ENCODE measurements around the gene MAGI3. TPM values are rescaled to one million over a fixed set of nuclear protein-coding genes. Genes with fewer than 3 reads are reported as not detected.

MAGI3 gene
- total and polyA plus RNA-seq, 7 donors: 0.76 to 7.1 (median 2.9) TPM

DNA sequence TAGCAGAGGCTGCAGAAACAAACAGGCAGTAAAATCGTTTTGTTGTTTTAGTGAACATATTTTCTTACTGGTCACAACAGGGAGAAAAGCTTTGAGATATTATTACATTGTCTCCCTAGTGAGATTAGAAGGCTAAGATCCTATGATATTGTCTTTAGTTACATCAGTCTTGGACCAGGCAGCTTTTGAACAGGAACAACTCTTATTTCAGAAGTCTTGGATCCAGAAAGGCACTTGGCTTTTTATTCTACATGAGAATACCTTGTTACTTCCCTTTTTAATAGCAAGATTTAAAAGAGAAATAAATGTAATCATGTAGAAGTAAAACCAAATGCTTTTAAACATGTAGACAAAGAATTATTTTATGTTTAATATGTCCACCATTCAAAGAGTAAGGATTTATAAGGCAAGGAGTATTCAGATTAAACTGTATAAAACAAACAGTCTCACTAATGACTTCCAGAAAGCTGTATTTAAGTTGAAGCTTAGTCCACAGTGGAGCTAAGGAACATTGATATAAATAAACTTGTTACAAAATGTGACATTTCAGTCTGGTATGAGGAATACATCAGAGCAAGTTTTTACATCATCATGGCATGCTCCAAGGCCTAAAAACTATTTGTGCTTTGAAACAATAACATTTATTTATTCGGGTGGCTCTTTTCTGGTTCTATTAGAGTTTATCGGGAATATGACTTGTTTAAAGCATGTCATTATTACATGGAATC lies 296.7 kb downstream of the MAGI3 start:
- DNase-seq: no peak
- H3K27ac ChIP-seq: no peak overlapping the region

GRCh38 chr1:113691184-113691583 lies 300.9 kb downstream of the MAGI3 start:
- WGBS, 3 donors: 90 to 98% (median 91%) methylated on average over 2 of the region's 2 CpGs
- DNase-seq (no peak), ATAC-seq (no peak)
- H3K4me3 ChIP-seq: no peak overlapping the region
- no peaks in the 10 kb centered on the region for H3K27me3 ChIP-seq (ENCODE audit: insufficient read depth in 3 of 3, low read length in 2 of 3)
- TF ChIP-seq CTCF (IDR thresholded peaks at IDR 0.05): no peak
- peaks cover 5 to 31% of the 10 kb centered on the region in 2 donors for H3K36me3 ChIP-seq (ENCODE audit: insufficient read depth in 1 of 2, low read depth in 1 of 2)
- H3K9me3 ChIP-seq: peaks cover 15% of the 10 kb centered on the region
- intact Hi-C loops (cut with DNase I): no loop called here
- no peaks in the 10 kb centered on the region for H3K4me1 ChIP-seq
- no peak overlapping the region for H3K27ac ChIP-seq

More for the DNA sequence above, 296.7 kb downstream of the MAGI3 start:
- TF ChIP-seq CTCF (IDR thresholded peaks at IDR 0.05): no peak
- H3K4me1 ChIP-seq: no peaks in the 10 kb centered on the region
- intact Hi-C loops (cut with DNase I): no loop called here
- 84 to 94% (median 88%) methylated on average over 3 of the region's 3 CpGs for WGBS, 3 donors
- H3K9me3 ChIP-seq: no peaks in the 10 kb centered on the region
- peaks cover 0 to 29% of the 10 kb centered on the region in 2 donors for H3K36me3 ChIP-seq (ENCODE audit: insufficient read depth in 1 of 2, low read depth in 1 of 2)
- no peak overlapping the region for H3K4me3 ChIP-seq
- ATAC-seq: no peak
- no peaks in the 10 kb centered on the region for H3K27me3 ChIP-seq (ENCODE audit: insufficient read depth in 3 of 3, low read length in 2 of 3)

DNA sequence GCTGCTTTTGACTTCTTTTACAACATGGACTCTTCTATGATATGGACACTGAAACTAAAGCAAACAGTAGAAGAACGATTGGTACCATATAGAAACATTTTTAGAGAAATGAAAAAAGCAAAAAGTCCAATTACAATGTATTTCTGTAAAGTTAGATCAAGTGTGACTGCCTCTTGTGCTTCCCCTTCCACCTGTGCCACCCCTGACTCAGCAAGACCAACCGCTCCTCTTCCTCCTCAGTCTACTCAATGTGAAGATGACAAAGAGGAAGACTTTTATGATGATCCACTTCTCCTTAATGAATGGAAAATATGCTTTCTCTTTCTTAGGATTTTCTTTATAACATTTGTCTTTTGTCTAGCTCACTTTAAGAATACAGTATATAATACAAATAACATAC lies 302.0 kb downstream of the MAGI3 start:
- no peak overlapping the region for H3K4me3 ChIP-seq
- WGBS, 3 donors: 87 to 94% (median 94%) methylated on average over 2 of the region's 2 CpGs
- H3K27me3 ChIP-seq (ENCODE audit: insufficient read depth in 3 of 3, low read length in 2 of 3): no peaks in the 10 kb centered on the region
- DNase-seq (no peak), ATAC-seq (no peak)
- peaks cover 5 to 38% of the 10 kb centered on the region in 2 donors for H3K36me3 ChIP-seq (ENCODE audit: insufficient read depth in 1 of 2, low read depth in 1 of 2)
- H3K4me1 ChIP-seq: no peaks in the 10 kb centered on the region
- TF ChIP-seq CTCF (IDR thresholded peaks at IDR 0.05): no peak
- no peak overlapping the region for H3K27ac ChIP-seq
- H3K9me3 ChIP-seq: peaks cover 15% of the 10 kb centered on the region
- intact Hi-C loops (cut with DNase I): no loop called here

DNA sequence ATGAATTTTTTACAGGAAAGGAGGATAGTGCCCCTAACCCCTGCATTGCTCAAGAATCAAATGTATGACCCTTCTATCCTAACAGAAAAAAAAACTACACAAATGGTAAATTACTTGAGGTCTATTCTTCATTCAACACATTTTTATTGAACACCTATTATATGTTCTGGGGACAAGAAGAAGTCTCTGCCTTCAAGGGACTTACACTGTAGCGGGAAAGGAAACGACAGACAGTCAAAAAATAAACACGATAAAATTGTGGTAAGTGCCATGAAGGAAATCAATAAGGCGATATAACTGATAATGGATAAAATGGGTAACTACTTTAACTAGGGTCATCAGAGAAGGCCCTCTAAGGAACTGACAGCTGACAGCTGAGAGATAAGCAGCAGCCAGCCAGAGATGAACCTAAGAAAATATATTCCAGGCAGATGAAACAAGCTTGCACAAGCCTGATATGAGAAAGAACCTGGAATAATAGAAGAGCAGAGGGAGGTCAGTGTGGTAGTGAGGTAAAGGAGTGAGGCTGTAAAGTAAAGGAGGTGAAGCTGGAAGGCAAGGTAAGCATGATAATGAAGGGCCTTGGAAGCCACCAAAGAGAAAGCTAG lies 302.6 kb downstream of the MAGI3 start:
- Histone ChIP-seq H3K27ac (no peak overlapping the region), H3K27me3 (ENCODE audit: insufficient read depth in 3 of 3, low read length in 2 of 3) (no peaks in the 10 kb centered on the region), H3K9me3 (peaks cover 15% of the 10 kb centered on the region), H3K4me3 (no peak overlapping the region), H3K4me1 (no peaks in the 10 kb centered on the region), H3K36me3 (ENCODE audit: insufficient read depth in 1 of 2, low read depth in 1 of 2) (peaks cover 5 to 44% of the 10 kb centered on the region in 2 donors)
- no peak for ATAC-seq
- WGBS, 3 donors: 97 to 99% (median 97%) methylated on average over 4 of the region's 4 CpGs
- intact Hi-C loops (cut with DNase I): no loop called here
- no peak for DNase-seq
- no peak for TF ChIP-seq CTCF (IDR thresholded peaks at IDR 0.05)
